PC-3 (cell line): ENCODE results near the gene ERI3.

Experiments used
- EZH2 ChIP-seq: fragments of 300-600 bp; sonication (generic); IDR thresholded peaks from one replicate; pipeline ENCODE4 v1.6.1; 2017; ENCODE audit warnings: antibody characterized with exemption, mild to moderate bottlenecking, low read length; ENCODE audit not compliant: unreplicated experiment
- EZH2phosphoT487 ChIP-seq: fragments of 300-600 bp; sonication (generic); IDR thresholded peaks from 2 replicates; pipeline ENCODE4 v1.6.1; 2018; ENCODE audit warnings: mild to moderate bottlenecking, antibody characterized with exemption, low read length, borderline replicate concordance
- TF ChIP-seq, protein P1 (sequence below): fragments of 300-600 bp; sonication (generic); conservative IDR thresholded peaks from 2 replicates; pipeline ENCODE4 v1.5.1; 2017; ENCODE audit warnings: antibody characterized with exemption, low read depth, mild to moderate bottlenecking, low read length

DNA sequence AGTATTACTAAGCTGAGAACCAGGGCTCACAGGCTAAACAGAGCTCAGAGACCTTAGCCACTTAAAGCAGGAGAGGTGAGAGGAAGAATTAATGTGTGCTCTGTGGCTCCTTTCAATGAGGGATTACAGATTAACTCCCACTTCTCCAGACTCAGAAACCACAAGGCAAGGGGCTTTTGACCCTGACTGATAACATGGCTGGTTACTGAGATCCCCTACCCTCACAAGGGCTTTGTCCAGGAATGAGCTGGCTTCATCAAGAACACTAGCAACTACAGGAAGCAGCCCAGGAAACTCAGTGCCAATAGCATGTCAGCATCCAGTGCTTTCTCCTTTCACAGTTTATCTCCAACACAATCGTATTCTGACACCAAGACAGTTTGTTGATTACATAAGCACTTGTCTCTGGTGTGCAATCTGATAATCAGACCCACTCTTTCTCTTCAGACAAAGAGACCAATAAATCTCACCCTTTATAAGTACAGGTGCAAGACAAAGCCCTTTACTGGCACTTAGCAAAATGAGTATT is 38.8 kb downstream of the ERI3 start:
- TF ChIP-seq, protein P1, sequence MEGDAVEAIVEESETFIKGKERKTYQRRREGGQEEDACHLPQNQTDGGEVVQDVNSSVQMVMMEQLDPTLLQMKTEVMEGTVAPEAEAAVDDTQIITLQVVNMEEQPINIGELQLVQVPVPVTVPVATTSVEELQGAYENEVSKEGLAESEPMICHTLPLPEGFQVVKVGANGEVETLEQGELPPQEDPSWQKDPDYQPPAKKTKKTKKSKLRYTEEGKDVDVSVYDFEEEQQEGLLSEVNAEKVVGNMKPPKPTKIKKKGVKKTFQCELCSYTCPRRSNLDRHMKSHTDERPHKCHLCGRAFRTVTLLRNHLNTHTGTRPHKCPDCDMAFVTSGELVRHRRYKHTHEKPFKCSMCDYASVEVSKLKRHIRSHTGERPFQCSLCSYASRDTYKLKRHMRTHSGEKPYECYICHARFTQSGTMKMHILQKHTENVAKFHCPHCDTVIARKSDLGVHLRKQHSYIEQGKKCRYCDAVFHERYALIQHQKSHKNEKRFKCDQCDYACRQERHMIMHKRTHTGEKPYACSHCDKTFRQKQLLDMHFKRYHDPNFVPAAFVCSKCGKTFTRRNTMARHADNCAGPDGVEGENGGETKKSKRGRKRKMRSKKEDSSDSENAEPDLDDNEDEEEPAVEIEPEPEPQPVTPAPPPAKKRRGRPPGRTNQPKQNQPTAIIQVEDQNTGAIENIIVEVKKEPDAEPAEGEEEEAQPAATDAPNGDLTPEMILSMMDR: no peak
- TF ChIP-seq EZH2phosphoT487 (no peak), EZH2 (no peak)
